Inflammatory macrophage treated with lipopolysaccharide for 1 hour (primary cell): ENCODE results near the gene HOXD8.

Experiments used
- DNase-seq, 2 donors: peaks; one replicate each; pipeline ENCODE4 v3.0.0-alpha.2; 2020 to 2022

Gene HOXD8

GRCh38 chr2:176130957-176131847 is 1.7 kb downstream of the HOXD8 start:
- no peak for DNase-seq

DNA sequence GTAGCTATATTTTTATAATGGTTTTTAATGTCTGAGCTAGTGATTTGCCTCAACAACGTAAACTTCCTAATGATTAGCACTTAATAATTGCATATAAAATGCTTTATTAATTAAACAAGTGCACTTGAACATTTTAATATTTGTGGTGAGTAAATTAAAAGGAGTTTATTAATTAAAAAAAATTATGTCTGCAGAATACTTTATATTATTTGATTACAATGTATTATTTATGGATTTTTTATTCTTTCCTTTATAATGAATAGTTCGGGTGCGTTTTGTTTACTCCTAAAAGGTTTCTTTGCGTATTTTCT is 2.3 kb downstream of the HOXD8 start:
- no peak for DNase-seq

DNA sequence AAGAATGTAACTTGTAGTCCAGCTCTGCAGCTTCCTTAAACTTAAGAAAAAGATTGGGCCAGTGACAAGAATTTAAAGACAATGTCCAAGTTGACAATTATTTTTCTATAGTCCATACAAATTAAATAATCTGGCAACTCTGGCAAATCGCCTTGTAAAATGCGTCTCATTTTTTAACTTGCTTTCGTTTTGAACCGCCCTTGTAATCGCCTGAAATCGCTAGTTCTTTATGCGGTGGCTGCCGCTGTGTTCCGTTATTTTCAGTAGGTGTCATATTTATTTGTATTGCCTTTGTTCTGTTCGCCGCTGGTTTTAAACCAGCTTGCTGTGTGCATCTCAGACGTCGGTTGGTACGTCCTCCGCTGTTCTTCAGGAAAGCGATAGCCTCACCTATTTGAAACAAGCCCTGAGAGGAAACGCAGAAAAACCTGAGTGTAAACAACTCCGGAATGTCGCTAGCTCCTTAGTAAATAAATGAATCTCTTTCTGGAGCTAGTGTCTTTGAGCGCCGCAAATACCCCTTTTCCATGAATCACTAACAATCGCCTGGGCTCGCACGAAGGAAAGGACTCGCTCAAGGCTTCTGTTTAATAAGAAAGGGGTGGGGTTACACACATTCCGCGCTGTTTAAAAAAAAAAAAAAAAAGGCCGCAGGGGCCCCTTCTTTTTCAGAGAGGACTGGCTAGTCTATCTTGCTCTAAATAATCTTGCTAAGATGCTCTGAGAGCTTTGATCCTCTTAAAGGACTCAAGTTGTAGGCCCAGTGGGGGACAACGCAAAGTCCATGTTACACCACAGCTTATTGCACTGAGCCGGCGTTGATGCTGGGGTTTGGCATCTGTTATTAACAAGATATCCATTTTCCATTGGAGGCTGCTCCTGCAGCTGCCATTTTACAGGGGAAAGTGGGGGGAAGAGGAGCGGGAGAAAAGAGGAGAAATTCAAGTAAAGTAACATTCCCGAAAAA is 3.0 kb downstream of the HOXD8 start:
- peak; percentile 10 to 30 for DNase-seq

DNA sequence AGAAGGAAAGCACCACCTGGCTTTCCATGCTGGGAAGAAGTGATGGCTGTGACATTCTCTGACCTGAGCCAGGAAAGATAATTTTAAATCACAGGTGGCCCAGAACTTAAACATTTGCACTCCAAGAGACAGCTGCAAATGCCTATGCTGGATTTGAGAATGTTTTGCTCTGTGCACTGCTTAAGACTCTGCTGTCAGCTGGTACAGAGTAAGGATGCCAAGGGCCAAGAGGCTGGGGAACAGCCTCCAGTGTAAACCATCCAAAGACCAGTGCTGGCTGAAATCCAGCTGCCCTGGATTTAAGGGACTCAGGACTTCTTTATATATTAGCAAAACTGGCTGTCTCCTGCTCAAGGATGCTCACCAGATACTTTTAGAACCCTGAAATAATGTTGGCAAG is 3.9 kb downstream of the HOXD8 start:
- DNase-seq: no peak

DNA sequence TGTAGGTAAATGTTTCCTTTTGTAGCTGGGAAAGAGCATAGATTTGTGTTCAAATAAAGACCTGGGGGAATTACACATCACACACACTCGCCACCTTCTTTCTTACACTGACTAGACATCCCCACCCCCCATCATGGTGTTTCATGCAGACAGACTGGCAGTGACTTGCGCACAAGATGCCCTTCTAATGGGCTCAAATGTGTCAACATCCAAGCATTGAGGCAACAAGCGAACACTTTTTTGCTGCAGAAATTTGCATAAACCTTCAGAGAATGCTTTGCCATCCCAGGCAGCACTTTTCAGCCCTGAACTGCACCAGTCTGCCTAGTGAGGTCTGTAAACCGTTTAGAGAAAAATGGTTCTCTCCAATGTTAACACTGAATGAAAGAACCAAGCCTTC is 4.5 kb downstream of the HOXD8 start:
- DNase-seq: no peak

DNA sequence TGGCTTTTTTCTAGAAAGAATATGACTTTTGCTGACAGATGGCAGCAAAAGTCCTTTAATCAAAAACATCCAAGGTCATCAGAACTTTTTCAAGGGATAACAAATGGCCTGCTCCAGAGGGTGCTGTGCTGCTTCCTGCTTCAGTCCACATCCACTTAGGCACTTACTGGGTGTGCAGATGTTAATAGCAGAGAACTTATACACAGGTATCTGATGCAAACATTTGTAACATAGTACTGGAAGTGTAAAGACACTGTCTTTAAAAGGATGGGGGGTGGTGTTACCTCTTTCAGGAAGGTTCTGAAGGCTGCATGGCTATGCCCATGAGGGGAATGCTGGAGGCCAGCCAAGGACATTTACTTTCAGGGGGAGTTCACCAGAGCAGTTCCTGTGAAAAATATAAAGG is 5.5 kb downstream of the HOXD8 start:
- no peak for DNase-seq

- DNase-seq: no peak
Measured at GRCh38 chr2:176136374-176137251, 7.1 kb downstream of the HOXD8 start.

DNA sequence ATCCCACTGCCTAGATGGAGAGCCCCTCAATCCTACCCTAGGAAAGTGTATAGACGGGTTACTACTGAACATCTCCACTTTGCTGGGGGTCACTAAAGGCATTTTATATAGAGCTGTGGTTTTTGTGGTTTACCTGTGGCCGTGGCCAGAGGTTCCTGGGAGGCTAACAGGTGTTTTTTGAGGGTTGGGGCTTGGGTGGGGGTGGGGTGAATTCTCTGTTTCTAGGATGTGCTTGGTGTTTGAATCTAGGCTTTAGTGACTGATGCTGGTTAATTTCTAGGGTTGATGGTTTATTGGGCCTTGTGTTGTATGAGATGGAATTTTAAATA is 7.7 kb downstream of the HOXD8 start:
- no peak for DNase-seq

GRCh38 chr2:176137906-176138305 is 8.4 kb downstream of the HOXD8 start:
- DNase-seq: no peak

DNA sequence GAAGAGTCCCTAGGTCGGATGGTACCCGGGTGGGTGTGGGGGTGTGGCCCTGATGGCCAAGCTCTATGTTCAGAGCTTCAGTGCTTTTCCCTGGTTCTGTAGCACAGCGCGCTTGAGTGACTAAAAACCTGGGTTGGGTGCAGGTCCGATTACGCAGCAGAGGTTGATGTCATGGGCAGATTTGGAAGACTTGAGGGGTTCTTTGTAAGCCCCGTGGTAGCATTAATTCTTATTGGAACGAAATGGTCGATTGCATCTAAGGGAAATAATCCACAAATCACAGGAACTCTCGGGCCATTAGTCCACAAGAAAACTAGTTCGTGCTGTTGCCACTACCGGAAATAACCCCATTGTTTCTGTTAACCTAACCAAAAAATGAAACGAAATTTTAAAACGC is 9.0 kb downstream of the HOXD8 start:
- no peak for DNase-seq

GRCh38 chr2:176138923-176139660 is 9.6 kb downstream of the HOXD8 start:
- DNase-seq: no peak

GRCh38 chr2:176139661-176140512 is 10.4 kb downstream of the HOXD8 start:
- no peak for DNase-seq

DNA sequence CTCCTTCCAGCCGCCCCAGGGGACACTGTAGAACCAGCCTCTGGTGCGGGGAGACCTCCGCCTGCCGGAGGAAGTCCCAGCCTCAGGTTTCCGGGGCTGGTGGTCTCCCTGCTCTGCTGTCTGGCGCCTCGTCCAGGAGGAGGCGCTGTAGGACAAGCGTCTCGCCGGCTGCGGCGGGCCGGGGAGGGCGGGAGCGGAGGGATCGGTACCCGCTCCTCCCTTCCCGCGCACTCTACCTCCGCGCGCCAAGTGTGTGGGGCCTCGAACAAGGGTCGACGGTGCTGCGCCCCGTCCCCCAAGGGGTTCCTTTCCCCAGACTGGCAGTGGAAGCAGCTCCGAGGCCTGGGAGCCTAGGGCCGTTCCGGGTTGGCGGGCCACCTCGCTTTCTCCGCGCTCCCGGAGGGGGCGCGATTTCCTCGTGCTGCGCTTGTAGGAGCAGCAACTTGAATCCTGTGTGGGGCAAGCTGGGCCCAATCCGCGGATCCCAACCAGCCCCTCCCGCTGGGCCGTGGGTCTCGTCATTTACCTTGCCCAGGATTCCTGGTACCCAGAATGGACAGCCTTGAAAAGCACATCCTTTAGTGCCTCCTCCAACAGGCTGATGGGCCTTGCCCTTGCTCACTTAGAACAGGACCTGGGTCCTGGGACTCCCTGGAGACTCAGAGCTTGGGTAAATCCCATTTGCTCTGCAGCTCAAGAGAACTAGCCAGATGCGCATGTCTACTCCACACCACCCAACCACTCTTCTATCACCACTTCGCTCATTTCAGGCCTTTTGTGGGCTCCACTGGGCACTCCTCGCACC is 11.2 kb downstream of the HOXD8 start:
- DNase-seq: peak in 1 of 2 donors; percentile 49

GRCh38 chr2:176142281-176142680 is 12.8 kb downstream of the HOXD8 start:
- no peak for DNase-seq

GRCh38 chr2:176145085-176145969 is 15.8 kb downstream of the HOXD8 start:
- no peak for DNase-seq

DNA sequence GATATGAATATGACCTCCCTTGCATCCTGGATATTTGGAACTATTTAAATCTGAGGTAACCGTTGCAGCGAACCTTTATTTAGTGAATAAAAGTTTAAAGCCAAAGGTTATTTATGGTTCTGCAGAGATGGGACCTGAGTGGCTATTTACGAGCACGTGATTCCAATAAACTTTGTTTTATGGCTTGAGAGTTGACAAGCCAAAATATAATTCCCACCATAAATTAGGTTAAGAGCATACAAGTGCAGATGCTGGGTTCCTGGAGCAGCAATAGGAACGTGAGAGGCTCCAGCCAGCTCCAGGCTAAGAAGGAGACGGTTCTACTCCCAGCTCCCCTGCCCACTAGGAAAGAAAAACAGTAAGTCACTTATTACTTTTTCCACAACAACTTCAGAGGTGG is 16.6 kb downstream of the HOXD8 start:
- no peak for DNase-seq

GRCh38 chr2:176146645-176147044 is 17.1 kb downstream of the HOXD8 start:
- no peak for DNase-seq

- DNase-seq: no peak
Measured at GRCh38 chr2:176147210-176147799, 17.8 kb downstream of the HOXD8 start.
